GM19023 (cell line): ENCODE data around the gene THBS2.
"Not testable (repeated sequence)": the region's sequence is repeated elsewhere in the genome, so short reads cannot be mapped to it uniquely, and the experiment has no call there.

Experiments used
- ATAC-seq: cut with Tn5 transposase; IDR thresholded peaks from one replicate; pipeline ENCODE4 v1.9.1; 2021; ENCODE audit warnings: mild to moderate bottlenecking, moderate library complexity; ENCODE audit not compliant: unreplicated experiment

THBS2 gene

DNA sequence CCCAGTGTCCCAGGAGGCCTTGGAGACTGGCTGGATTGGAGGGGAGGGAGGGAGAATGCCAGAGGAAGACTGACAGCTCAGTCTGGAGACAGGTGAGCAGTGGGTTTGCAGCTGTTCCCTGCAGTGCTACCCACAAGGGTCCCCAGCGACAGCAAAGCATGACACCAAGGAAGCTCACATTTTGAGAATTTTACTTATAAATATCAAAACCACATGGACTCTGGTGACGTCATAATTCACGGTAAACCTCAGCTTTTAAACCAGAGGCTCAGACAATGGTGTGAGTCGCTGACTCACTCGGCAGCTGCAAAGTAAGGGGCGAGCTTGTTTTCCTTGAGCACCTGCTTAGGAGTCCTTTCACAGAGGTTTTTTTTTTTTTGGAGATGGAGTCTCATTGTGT lies 65.2 kb downstream of the THBS2 start:
- ATAC-seq = no peak

DNA sequence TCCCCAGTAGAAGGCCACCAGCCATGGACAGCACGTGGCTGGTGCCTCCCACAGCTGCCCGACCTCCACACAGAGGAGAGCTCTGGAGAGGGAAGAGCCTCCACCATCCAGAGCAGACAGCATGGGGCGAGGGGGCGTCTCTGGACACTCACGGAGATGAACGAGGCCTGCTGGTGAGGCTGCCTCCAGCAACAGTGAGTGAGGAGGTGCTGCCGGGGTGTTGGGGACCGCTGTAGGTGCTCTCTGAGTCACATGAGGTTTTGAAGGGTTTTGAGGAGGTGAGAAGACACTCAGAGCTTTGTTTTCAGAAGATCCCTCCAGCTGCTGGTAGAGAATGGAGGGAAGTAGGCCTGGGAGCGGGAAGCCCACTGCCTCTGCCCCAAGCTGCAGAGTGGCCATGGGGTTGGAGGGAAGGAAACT lies 65.6 kb downstream of the THBS2 start:
- ATAC-seq = no peak

DNA sequence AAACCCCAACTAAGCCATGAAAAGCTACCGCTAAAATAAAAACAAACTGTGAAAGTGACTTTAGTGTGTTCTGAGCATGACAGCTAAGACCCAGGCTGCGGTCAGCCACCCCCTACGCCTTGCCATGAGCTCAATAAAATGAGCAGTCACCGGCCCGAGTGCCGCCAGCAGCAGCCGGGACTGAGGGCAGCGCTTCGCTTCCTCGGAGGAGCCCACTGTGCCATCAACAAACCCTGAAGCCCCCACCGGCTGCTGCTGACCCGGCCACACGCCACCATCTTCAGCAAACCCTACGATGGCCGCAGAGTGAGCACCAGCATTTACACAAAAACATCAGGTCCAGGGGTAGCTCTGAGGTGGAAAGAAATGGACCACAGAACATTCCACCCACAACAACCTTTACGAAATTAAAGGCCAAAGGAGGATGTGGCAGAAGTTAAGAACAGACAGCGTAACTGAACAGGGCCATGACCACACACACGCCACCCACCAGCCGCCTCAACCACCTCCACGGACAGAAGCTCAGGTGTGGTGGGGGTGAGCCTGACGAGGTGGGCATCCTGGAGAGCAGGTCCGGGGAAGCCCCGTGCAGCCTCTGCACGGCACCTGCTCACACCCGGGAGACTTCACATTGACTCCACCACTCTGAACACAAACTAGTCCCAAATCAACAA lies 67.0 kb downstream of the THBS2 start:
- ATAC-seq = no peak

DNA sequence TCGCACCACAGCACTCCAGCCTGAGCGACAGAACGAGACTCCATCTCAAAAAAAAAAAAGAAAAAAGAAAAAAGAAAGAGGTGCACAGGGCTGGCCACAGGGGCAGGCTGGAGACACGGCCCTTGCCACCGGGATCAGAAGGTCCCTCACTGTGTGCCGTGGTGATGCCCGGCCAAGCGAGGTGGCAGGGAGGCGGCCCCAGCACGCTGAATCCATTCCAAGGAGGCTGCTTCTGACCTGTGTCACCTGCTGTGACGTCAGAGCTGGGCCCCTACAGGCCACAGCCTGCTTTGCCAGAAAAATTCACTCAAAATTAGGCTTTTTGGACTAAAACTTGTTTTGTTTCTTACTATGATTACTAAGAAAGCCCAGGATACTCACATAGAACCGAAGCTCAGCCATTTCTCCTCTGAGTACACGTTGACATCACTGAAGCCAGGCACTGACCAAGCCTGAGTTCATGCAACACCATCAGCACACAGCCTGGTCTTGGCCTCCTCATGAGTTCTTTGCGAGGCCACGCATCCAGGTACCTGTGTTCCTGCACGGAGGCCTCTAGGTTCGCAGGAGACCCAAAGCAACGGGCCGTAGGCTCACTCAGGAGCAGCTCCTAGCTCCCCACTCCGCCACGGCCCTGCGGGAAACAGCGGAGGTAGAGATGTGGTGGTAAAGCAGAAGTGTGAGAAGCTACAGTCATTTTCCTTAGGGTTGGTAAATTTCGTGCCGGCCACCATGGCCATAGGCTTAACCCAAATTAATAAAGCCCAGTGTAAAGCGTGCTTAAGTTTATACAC lies 67.8 kb downstream of the THBS2 start:
- ATAC-seq = no peak

DNA sequence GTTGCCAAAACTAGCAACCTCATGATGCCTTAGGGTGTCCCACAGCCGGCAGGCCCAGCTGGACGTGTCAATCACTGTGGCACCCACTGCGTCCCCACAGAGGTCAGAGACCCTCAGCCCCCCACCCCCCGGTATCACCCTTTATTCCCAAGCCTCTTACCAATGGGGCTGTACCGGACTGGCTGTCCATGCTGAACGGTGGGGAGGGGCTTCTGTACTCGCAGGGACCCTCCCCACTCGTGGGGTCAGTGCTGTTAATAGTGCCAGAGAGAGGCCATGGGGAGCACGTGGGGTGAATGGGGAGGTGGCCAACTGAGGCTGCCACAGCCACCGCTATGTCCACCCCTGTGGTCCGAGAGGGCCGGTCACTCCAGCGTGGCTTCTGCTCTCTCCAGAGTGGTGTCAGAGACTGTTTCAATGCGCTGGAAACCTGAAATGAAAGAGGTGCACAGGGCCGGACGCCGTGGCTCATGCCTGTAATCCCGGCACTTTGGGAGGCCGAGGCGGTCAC lies 68.6 kb downstream of the THBS2 start:
- no peak for ATAC-seq

DNA sequence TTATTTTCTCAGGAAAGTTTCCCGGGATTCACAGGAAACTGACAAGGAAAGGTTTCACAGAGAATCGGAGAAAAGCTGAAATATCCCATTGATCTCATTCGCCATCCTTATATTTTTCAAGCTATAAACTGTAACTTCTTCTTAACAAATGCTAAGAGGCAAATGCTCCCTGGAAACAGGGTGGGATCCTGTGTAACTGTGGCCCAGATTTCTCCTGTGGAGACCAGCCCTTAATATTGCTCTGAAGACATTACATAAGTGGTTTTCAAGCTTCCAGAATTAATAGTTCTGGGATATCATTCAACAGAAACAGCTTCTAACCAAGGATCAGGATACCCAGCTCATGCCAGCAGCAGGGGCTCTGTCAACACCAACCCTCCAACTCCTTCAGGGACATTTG lies 69.2 kb downstream of the THBS2 start:
- ATAC-seq = no peak

DNA sequence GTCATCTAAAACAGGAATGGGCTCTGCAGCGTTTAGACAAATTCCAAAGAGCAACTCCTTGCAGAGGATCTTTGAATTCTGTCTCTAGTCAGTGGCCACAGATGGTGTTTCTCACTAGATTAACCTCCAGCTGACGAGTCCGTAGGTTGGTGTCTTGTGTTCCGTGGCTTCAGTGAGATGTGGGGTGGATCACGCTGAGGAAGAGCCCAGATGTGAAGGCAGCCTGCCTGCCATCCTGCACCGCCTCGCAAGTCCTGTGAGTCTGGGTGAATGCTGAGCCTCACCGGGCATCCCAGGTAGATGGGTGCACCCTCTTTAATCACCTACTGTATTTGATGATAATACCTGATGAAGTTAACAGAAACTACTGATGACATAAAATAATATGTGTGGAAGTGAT lies 70.4 kb downstream of the THBS2 start:
- ATAC-seq = no peak

DNA sequence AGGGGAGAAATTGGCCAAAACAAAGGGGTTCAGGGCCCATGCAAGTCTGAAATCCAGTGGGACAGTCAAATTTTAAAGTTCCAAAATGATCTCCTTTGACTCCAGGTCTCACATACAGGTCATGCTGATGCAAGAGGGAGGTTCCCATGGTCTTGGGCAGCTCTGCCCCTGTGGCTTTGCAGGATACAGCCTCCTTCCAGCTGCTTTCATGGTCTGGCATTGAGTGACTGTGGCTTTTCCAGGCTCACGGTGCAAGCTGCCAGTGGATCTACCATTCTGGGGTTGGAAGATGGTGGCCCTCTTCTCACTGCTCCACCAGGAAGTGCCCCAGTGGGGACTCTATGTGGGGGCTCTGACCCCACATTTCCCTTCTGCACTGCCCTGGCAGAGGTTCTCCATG lies 73.8 kb downstream of the THBS2 start:
- not testable (repeated sequence) for ATAC-seq

DNA sequence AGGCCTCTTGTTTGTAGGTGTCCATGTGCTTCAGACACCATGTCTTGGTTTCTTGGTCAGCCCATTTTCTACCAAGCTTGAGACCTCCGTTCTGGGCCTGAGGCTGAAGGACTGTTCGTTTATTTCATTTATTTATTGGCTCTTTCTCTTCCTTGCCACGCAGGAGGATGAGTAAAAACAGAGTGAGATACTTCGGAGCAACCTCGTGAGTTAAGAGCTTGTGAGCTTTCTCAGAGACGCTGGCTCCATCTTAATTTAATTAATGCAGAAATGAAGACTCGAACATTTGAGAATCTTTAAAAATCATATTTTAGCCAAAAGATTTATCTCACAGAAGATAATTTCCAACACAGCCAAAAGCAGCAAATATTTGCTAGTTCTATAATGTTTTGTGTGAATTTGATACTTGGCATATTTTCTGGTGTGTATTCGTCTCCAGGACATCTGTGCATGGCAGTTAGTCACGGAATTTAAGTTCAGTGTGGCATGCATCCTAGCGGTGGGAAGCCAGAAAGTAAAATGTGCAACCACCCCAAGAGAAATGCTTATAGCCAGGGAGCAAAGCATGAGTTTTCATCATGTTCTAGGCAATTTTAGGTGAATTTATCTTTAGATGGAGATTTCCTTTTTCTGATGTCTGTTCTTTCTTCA lies 76.0 kb downstream of the THBS2 start:
- no peak for ATAC-seq

DNA sequence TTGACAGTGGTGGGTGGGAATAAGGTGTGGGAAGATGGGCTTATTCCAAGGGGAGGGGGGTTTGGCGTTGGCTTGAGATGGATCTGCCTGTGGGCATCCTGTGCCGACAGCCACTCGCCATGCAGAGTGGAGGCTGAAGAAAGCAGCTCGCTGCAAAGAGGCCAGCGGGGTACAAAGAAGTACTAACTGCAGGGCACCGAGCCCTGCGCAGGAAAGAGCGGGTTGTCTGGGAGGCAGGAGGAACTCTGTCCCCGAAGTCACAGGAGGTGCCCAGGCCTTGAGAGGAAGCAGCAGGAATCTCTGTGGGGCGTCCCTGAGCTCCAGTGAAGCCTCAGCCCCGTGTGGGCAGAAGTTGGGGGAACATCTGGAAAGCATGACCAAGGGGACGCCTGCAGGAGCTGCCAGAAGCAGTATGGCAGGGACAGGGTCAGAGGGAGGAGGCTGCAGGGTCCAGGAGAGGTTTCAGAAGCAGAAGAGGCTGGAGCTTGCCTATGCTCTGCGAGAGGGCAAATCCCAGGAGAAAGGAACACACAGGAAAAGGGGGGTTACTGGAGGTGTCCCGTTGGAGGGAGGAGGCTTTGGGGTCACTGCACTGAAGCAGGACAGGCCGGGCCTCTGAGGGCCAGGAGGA lies 77.2 kb downstream of the THBS2 start:
- ATAC-seq = no peak

DNA sequence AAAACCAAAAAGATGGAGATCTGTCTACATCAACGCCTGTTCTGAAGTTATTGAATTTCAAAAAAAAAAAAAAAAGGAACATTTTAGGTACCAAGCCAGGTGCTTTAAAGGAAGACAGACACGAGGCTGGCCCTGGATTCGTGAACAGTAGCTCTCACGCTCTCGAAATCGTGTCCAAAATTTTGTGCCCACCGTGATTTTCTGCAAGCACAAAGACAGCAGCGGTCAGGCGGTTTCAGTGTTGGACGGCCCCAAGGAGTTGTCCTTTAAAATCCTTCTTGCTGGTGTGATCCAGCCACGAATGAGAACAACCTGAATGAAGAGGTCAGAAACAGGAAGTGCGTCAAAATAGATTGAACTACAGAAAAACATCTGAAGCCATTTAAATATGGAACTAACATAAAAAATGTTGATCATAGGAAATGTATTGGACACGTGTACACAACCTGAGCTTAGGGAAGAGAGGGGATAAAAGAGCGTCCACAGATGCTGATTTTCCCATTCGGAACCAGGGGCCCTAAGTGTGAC lies 78.2 kb downstream of the THBS2 start:
- ATAC-seq = no peak

DNA sequence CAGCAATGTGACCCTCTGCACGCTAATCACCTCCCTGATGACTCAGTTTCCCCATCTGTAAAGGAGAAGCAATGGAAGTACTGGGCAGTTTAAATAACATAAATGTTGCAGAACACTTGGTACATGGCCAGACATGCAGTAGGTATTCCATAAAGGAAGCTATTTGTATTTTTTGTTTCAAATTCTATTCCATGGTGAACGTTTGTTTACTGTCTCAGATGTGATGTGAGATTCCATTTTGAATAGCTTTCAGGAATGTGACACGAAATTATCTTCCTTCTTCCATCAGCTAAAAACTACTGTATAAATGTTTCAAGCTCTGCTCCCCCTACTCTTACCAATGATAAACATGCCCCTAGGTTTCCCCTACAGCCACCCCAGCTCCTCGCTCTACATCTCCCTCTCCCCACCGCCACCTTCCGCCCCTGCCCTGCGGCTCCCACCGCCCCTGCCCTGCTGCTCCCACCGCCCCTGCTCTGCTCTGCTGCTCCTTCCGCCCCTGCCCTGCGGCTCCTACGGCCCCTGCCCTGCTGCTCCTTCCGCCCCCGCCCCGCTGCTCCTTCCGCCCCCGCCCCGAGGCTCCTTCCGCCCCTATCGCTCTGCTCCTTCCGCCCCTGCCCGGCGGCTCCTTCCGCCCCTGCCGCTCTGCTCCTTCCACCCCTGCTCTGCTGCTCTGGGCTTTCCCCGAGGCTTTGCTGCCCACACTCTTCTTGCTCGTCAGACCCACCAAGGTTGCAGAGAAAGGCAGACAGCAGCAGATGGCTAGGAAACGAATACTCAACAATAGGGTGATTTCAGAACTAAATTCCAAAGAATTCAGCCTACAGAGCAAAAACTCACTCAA lies 78.9 kb downstream of the THBS2 start:
- no peak for ATAC-seq

DNA sequence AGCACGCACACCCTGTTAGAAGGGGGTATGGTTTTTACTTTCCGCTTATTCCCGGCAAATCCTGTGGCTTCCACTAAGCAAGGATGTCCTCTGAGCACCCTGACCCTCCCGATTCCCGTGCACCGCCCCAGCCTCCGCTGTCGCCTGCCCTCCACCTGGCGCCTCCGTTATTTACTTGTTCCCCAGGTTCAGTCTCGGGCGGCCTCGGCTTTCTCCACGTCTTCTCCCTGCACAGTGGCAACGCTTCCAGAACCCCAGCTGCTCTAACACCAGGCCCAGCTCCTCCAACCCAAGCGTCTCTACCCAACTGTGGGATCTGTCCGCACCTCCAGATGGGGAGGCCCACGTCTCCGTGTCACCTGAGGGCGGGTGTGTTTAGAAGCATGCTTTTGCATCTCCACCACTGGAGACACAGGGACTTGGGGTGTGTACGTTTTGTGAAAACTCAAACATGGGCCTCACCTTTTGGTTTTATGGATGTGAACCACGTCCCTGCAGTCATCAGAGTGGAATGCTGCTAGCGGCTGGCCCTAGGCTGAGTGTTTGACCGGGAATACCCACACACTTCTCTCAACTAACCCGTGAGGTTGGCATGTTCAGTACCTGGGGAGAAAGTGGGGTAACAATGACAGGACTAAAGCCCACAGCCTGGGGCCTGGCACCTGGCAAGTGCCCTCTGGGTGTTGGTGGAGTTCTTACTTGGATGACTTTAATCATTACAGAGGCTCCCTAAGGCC lies 79.9 kb downstream of the THBS2 start:
- no peak for ATAC-seq

DNA sequence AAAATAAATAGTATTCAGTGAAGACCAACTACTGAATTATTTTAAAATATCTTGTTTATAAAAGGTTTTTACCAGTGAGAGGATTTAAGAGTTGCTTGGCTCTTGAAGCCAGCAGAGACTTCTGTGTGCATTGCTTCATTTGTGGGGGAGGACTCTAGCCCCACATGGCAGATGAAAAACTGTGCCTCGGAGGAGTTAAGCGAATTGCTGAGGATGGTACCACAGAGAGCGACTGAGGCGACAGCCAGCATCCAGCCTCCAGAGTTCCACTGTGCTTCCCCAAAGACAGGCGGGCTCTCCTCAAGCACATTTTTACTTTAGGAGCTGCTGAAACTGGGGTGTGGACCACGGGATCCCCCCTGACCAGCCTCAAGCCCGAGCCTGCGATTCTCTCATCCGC lies 80.7 kb downstream of the THBS2 start:
- ATAC-seq = no peak

DNA sequence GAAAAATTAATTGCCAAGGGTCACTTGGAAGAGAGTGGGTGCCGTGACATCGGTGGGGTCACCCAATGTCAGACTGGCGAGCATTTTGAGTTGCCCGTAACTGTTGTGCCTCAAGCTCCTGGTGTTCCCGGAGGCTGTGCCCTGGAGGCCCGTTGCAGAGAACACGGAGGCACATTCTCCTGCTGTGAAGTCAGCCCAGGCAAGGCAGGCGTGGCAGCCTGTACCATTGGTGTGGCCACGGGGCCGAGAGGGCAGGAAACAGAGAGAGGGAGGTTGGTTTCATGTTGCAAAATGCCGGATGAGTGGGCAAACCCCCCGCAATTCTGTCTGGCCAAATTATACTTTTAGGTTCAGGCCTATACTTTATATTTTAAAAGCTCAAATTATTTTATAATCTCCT lies 81.2 kb downstream of the THBS2 start:
- no peak for ATAC-seq

DNA sequence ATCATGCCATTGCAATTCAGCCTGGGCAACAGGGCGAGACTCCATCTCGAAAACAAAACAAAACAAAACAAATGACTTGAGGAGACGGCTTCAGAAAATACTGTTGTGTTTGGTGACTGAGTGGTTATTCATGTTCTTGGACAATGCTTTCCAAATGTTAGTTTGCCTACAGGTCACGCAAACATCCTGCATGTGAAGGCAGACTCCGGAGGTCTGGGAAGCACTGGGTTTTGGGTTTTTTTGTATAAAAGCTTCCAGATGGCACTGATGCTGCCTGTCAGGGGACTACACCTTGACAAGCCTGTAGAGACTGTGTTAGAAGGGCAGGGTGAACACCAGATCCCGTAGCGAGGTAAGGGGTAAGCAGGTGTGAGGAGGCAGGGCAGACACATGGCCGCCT lies 81.7 kb downstream of the THBS2 start:
- no peak for ATAC-seq

DNA sequence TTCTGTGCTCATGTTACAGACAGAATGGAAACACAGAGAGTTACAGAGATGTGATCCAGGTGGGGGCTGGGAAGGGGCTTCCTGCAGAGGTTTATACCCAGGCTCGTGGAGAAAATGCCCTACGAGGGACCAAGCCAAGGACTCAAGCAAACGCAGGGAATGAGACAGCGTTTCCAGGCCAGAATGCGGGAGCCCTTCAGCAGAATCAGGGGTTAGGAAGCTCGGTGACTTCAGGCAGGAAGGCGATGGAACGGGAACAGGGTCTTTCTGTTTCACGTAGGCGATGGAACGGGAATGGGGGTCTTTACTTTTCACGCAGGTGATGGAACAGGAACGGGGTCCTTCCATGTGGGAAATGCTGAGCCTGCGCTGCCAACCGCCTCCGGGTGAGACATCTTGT lies 82.6 kb downstream of the THBS2 start:
- ATAC-seq = no peak

DNA sequence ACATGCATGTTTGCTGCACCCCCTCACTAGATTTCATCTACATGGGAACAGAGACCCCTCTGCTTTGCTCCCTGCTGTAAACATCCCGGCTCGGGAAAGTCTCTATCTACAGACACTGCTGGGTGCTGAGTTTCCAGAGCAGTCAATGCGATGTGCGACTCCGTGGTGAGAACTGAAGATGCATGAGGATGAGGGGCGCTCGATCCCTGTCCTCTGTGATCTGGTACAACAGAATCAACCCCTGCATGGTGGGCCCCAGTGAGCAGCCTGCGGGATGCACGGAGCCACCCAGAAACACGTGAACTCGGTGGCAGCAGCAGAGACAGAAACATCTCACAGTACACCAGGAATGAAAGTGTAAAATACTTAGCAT lies 83.1 kb downstream of the THBS2 start:
- ATAC-seq = no peak

DNA sequence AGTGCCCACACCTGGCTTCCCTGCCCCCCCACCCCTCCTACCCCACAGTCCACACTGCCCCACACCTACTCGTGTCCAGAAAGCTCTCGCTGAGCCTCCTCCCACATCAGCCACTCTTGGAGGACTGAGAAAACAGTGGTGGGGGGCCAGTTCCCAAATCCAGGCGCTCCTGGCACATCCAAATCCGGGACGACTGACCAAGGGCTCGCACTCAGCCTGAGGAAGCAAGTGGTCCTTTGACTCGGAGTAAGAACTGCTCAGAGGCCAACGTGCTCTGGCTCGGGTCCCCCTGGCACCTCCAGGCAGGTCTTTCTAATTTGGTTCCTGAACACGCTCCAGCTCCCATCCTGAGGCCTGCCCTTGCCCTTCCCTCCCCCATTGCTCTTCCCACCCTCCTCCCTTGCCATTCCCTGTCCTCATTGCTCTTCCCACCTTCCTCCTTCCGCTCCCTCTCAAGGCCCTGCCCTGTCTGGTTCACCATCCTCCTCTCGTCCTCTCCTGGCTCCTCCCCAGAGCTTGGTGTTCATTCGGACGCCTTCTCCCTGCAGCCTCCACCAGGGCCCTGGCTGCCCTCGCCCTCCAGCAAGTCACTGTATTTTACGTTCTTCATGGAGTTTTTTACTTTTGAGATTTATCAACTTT lies 83.6 kb downstream of the THBS2 start:
- ATAC-seq = no peak
